GM21423 (cell line): ENCODE data around the gene PTPN13.

Experiments used
- ATAC-seq: cut with Tn5 transposase; IDR thresholded peaks from one replicate; pipeline ENCODE4 v1.9.1; 2021; ENCODE audit warnings: mild to moderate bottlenecking, moderate library complexity; ENCODE audit not compliant: unreplicated experiment

The PTPN13 gene

GRCh38 chr4:86592553-86593249, 1.4 kb upstream of the PTPN13 start:
- ATAC-seq = no peak

GRCh38 chr4:86594559-86595425, 677 bp downstream of the PTPN13 start:
- peak; percentile 19 for ATAC-seq

- no peak for ATAC-seq
These were observed 1.3 kb downstream of the PTPN13 start for GRCh38 chr4:86595426-86595805.

- ATAC-seq = no peak
These were observed 2.7 kb downstream of the PTPN13 start for GRCh38 chr4:86596807-86597206.

- no peak for ATAC-seq
These were observed 6.0 kb downstream of the PTPN13 start for GRCh38 chr4:86600007-86600653.

- no peak for ATAC-seq
These were observed 9.3 kb downstream of the PTPN13 start for GRCh38 chr4:86603311-86603885.

- ATAC-seq = no peak
These were observed 12.7 kb downstream of the PTPN13 start for GRCh38 chr4:86606809-86607208.

GRCh38 chr4:86608757-86609375, 14.8 kb downstream of the PTPN13 start:
- ATAC-seq = no peak

GRCh38 chr4:86611757-86612156, 17.6 kb downstream of the PTPN13 start:
- no peak for ATAC-seq

GRCh38 chr4:86613734-86614133, 19.6 kb downstream of the PTPN13 start:
- no peak for ATAC-seq

- no peak for ATAC-seq
These were observed 20.8 kb downstream of the PTPN13 start for GRCh38 chr4:86614865-86615264.

- ATAC-seq = no peak
These were observed 21.4 kb downstream of the PTPN13 start for GRCh38 chr4:86615501-86615900.

GRCh38 chr4:86619656-86620055, 25.5 kb downstream of the PTPN13 start:
- no peak for ATAC-seq

- ATAC-seq = no peak
These were observed 27.3 kb downstream of the PTPN13 start for GRCh38 chr4:86621435-86621834.

- ATAC-seq = no peak
These were observed 32.0 kb downstream of the PTPN13 start for GRCh38 chr4:86626066-86626465.

GRCh38 chr4:86627462-86628135, 33.5 kb downstream of the PTPN13 start:
- ATAC-seq = no peak

- ATAC-seq = no peak
These were observed 36.5 kb downstream of the PTPN13 start for GRCh38 chr4:86630629-86631028.

GRCh38 chr4:86631166-86631565, 37.1 kb downstream of the PTPN13 start:
- no peak for ATAC-seq

GRCh38 chr4:86633854-86634253, 39.7 kb downstream of the PTPN13 start:
- ATAC-seq = no peak

- no peak for ATAC-seq
These were observed 46.4 kb downstream of the PTPN13 start for GRCh38 chr4:86640469-86640868.
